Loucy (cell line): ENCODE results near the gene REC114.

Experiments
- H2AFZ ChIP-seq: fragments of 200-600 bp; sonication (generic); 2 replicates; pipeline ENCODE4 v1.6.0; 2016; ENCODE audit warnings: antibody characterized with exemption, mild to moderate bottlenecking, low read length, moderate library complexity
- H3F3A ChIP-seq: fragments of 200-600 bp; 2 replicates; pipeline ENCODE4 v1.6.0; 2016; ENCODE audit warnings: antibody characterized with exemption, low read depth, mild to moderate bottlenecking
- H3K27me3 ChIP-seq: fragments of 200-600 bp; sonication (generic); 2 replicates; pipeline ENCODE4 v1.6.1; 2014; ENCODE audit warnings: low read length, mild to moderate bottlenecking; ENCODE audit not compliant: insufficient read depth, poor library complexity, severe bottlenecking
- H3K36me3 ChIP-seq: fragments of 200-600 bp; sonication (generic); 2 replicates; pipeline ENCODE4 v1.6.1; 2016; ENCODE audit warnings: low read length; ENCODE audit not compliant: insufficient read depth
- H3K4me1 ChIP-seq: fragments of 200-600 bp; sonication (generic); 2 replicates; pipeline ENCODE4 v1.5.1; 2014; ENCODE audit warnings: low read length, mild to moderate bottlenecking; ENCODE audit not compliant: insufficient read depth, poor library complexity, severe bottlenecking
- H3K4me2 ChIP-seq: fragments of 200-600 bp; sonication (generic); 2 replicates; pipeline ENCODE4 v1.6.0; 2014; ENCODE audit warnings: antibody characterized with exemption, low read length, low read depth, mild to moderate bottlenecking; ENCODE audit not compliant: poor library complexity, severe bottlenecking
- H3K4me3 ChIP-seq: fragments of 200-600 bp; sonication (generic); 2 replicates; pipeline ENCODE4 v1.5.1; 2014; ENCODE audit warnings: low read length, mild to moderate bottlenecking, mixed read lengths; ENCODE audit not compliant: poor library complexity, severe bottlenecking
- H3K79me2 ChIP-seq: fragments of 200-600 bp; sonication (generic); 2 replicates; pipeline ENCODE4 v1.6.1; 2014; ENCODE audit warnings: low read length; ENCODE audit not compliant: insufficient read depth
- H3K9ac ChIP-seq: fragments of 200-600 bp; sonication (generic); 2 replicates; pipeline ENCODE4 v1.6.0; 2014; ENCODE audit warnings: mild to moderate bottlenecking, low read depth, low read length, moderate library complexity; ENCODE audit not compliant: poor library complexity, severe bottlenecking
- H3K9me2 ChIP-seq: fragments of 200-600 bp; sonication (generic); replicated peaks from 2 replicates; pipeline ENCODE4 v1.6.1; 2016; ENCODE audit warnings: low read depth, low read length, mixed read lengths
- H3K9me3 ChIP-seq: fragments of 200-600 bp; sonication (generic); 2 replicates; pipeline ENCODE4 v1.6.1; 2014; ENCODE audit warnings: mild to moderate bottlenecking, antibody characterized with exemption, low read length, low read depth; ENCODE audit not compliant: insufficient read depth
- H4K20me1 ChIP-seq: fragments of 200-600 bp; sonication (generic); 2 replicates; pipeline ENCODE4 v1.6.0; 2014; ENCODE audit warnings: antibody characterized with exemption, low read length, mild to moderate bottlenecking; ENCODE audit not compliant: insufficient read depth, poor library complexity, severe bottlenecking
- EZH2phosphoT487 ChIP-seq: fragments of 200-600 bp; IDR thresholded peaks from 2 replicates; pipeline ENCODE4 v1.6.1; 2018; ENCODE audit warnings: antibody characterized with exemption, mild to moderate bottlenecking, moderate library complexity, borderline replicate concordance
- TF ChIP-seq, protein P1 (sequence below): fragments of 200-600 bp; sonication (generic); conservative IDR thresholded peaks from 2 replicates; pipeline ENCODE4 v1.5.1; 2014; ENCODE audit warnings: mild to moderate bottlenecking, antibody characterized with exemption, low read length

REC114 gene, protein sequence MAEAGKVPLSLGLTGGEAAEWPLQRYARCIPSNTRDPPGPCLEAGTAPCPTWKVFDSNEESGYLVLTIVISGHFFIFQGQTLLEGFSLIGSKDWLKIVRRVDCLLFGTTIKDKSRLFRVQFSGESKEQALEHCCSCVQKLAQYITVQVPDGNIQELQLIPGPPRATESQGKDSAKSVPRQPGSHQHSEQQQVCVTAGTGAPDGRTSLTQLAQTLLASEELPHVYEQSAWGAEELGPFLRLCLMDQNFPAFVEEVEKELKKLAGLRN

DNA sequence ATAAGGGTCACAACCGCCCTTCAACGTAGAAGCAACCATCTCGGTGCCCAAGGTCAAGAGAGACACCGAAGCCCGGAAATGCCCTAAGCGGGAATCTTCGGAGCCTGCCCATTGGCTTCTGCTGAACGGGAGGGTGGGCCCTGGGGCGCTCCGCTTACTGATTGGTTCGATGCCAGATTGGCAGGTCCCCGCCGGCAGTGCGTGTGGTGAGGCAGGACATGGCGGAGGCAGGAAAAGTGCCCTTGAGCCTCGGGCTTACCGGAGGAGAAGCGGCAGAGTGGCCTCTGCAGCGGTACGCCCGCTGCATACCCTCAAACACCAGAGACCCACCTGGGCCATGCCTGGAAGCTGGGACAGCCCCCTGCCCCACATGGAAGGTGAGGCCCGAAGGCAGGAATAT, at the start of gene REC114:
REC114 (plus strand) TSS at position 197 of the 400 bp plus-strand sequence; CDS start at position 219, 22 bp downstream.
- H3K4me2 ChIP-seq, result no peak within 1 kb of the TSS
- H3F3A ChIP-seq, result no peaks in the 10 kb centered on the region
- H3K9me3 ChIP-seq, result no peaks in the 10 kb centered on the region
- no peak within 1 kb of the TSS for H2AFZ ChIP-seq
- H3K9ac ChIP-seq, result no peak within 1 kb of the TSS
- no peak within 1 kb of the TSS for H3K4me3 ChIP-seq
- no peaks in the 10 kb centered on the region for H3K27me3 ChIP-seq
- no peaks in the 10 kb centered on the region for H3K79me2 ChIP-seq
- TF ChIP-seq, protein P1, sequence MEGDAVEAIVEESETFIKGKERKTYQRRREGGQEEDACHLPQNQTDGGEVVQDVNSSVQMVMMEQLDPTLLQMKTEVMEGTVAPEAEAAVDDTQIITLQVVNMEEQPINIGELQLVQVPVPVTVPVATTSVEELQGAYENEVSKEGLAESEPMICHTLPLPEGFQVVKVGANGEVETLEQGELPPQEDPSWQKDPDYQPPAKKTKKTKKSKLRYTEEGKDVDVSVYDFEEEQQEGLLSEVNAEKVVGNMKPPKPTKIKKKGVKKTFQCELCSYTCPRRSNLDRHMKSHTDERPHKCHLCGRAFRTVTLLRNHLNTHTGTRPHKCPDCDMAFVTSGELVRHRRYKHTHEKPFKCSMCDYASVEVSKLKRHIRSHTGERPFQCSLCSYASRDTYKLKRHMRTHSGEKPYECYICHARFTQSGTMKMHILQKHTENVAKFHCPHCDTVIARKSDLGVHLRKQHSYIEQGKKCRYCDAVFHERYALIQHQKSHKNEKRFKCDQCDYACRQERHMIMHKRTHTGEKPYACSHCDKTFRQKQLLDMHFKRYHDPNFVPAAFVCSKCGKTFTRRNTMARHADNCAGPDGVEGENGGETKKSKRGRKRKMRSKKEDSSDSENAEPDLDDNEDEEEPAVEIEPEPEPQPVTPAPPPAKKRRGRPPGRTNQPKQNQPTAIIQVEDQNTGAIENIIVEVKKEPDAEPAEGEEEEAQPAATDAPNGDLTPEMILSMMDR, result no peak
- no peak for TF ChIP-seq EZH2phosphoT487
- H3K36me3 ChIP-seq, result no peaks in the 10 kb centered on the region
- H4K20me1 ChIP-seq, result no peaks in the 10 kb centered on the region
- H3K4me1 ChIP-seq, result peaks cover 2% of the 10 kb centered on the region
- no peaks in the 10 kb centered on the region for H3K9me2 ChIP-seq

DNA sequence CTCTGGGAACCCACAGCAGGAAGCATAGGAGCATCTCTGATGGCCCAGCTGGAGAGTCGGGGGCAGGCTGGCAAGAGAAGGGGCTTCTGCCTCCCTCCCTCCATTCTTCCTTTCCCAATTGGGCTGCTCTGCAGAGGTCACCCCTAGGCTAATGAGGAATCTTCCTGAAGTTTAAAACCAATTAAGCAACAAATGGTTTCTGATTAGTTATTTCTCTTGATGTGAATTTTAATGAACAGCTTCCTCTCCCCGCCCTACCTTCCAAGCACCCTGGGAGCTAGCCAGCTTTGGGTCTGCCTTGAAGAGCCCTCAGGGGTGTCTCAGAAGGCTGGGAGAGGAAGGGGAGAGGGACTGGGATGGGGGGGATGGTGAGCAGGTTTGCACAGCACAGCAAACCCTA, 49.6 kb upstream of the REC114 start:
- no peaks in the 10 kb centered on the region for H3K36me3 ChIP-seq
- no peaks in the 10 kb centered on the region for H4K20me1 ChIP-seq
- H3K4me2 ChIP-seq, result no peak overlapping the region
- no peak for TF ChIP-seq EZH2phosphoT487
- TF ChIP-seq, protein P1, result no peak
- no peak overlapping the region for H2AFZ ChIP-seq
- H3K4me3 ChIP-seq, result no peak overlapping the region
- no peaks in the 10 kb centered on the region for H3F3A ChIP-seq
- no peaks in the 10 kb centered on the region for H3K79me2 ChIP-seq
- H3K9me2 ChIP-seq, result no peaks in the 10 kb centered on the region
- H3K9me3 ChIP-seq, result no peaks in the 10 kb centered on the region
- H3K4me1 ChIP-seq, result no peaks in the 10 kb centered on the region
- H3K9ac ChIP-seq, result no peak overlapping the region
- H3K27me3 ChIP-seq, result no peaks in the 10 kb centered on the region

DNA sequence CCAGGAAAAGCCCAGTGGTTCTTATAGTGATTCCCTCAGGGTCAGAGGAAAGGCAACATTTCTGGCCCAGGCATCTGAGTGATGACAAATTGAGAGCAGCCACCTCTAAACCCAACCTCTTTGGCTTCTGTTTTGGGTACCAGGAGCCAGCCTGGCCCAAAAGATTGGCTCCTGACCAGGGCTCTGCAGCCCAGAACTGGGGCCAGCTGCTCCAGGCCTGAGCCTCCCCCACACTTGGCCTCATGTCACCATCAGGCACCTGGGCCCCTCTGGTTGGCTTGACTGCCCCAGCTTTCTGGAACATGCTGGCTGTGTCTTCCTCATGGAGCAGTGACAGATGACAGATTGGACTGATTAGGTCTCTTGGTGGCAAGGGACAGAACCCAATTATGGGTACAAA, 48.2 kb upstream of the REC114 start:
- no peaks in the 10 kb centered on the region for H3K27me3 ChIP-seq
- H3K79me2 ChIP-seq, result no peaks in the 10 kb centered on the region
- H3K4me3 ChIP-seq, result no peak overlapping the region
- no peak overlapping the region for H3K9ac ChIP-seq
- TF ChIP-seq EZH2phosphoT487, result no peak
- TF ChIP-seq, protein P1, result no peak
- H2AFZ ChIP-seq, result no peak overlapping the region
- H3K9me2 ChIP-seq, result no peaks in the 10 kb centered on the region
- H3K4me1 ChIP-seq, result no peaks in the 10 kb centered on the region
- no peak overlapping the region for H3K4me2 ChIP-seq
- no peaks in the 10 kb centered on the region for H3K9me3 ChIP-seq
- no peaks in the 10 kb centered on the region for H3F3A ChIP-seq
- H4K20me1 ChIP-seq, result no peaks in the 10 kb centered on the region
- no peaks in the 10 kb centered on the region for H3K36me3 ChIP-seq
